Left lung (tissue), 10 donors: Measurements from ENCODE around the gene RAPSN. TPM values are rescaled to one million over a fixed set of nuclear protein-coding genes. Genes with fewer than 3 reads are reported as not detected.
A peak's percentile ranks its signal among the peaks of the same experiment; 100 is the strongest.

Source experiments
- ATAC-seq: fragments of 200-7000 bp; cut with Tn5 transposase; one replicate; pipeline ENCODE4 v1.9.1; 2020; ENCODE audit warnings: moderate library complexity
- DNase-seq, 4 donors: peaks; one replicate each; pipeline ENCODE4 v3.0.0-alpha.2; 2013 to 2020
- H3K27ac ChIP-seq, 2 donors: fragments of 200-600 bp; sonication (generic) in 1 of 2; one replicate each; pipeline versions ENCODE4 v1.5.0 to v1.8.0; 2020 to 2021
- H3K27me3 ChIP-seq, 2 donors: fragments of 200-600 bp; sonication (generic) in 1 of 2; one replicate each; pipeline versions ENCODE4 v1.5.0 to v1.8.0; 2020 to 2021
- H3K36me3 ChIP-seq, 2 donors: fragments of 200-600 bp; sonication (generic) in 1 of 2; one replicate each; pipeline versions ENCODE4 v1.5.0 to v1.8.0; 2020 to 2021
- H3K4me1 ChIP-seq, 2 donors: fragments of 200-600 bp; one replicate each; pipeline ENCODE4 v1.8.0; 2021
- H3K4me3 ChIP-seq, 2 donors: fragments of 200-600 bp; sonication (generic) in 1 of 2; one replicate each; pipeline versions ENCODE4 v1.5.0 to v1.8.0; 2020 to 2021; ENCODE audit warnings: mild to moderate bottlenecking in 1 of 2
- H3K9me3 ChIP-seq, 2 donors: fragments of 200-600 bp; sonication (generic) in 1 of 2; one replicate each; pipeline versions ENCODE4 v1.5.0 to v1.8.0; 2020 to 2021
- intact Hi-C, 2 donors: fragments of 100-400 bp; cut with DNase I; formaldehyde crosslinking; loops; one replicate each; pipeline versions ENCODE4 v1.11.2 to v1.14.2; 2022
- polyA plus RNA-seq, 6 donors: library from polyadenylated mRNA; unstranded; fragments of 120-200 nt; gene quantifications; one replicate each; pipeline ENCODE4 v1.2.1, GENCODE V29; 2013; ENCODE audit not compliant: insufficient read length in 6 of 6
- total RNA-seq, 2 donors: library from RNA; stranded (reverse); fragmentation: NEBNext Ultra II Directional; extraction: Animal tissue kit (Norgen Biotek cat#: 25700); gene quantifications; one replicate each; pipeline ENCODE4 v1.2.1, GENCODE V29; 2021
- TF ChIP-seq, protein P1 (sequence below), 2 donors: fragments of 200-600 bp; sonication (generic) in 1 of 2; IDR thresholded peaks; one replicate each; pipeline versions ENCODE4 v1.5.0 to v1.8.0; 2021; ENCODE audit warnings: antibody characterized with exemption in 2 of 2
- donor health status: DM: no; HTN: yes; CAD: no.
- donor health status: DM: no; HTN: no; CAD: no.

Gene RAPSN
- total and polyA plus RNA-seq, 8 donors = 0.26 to 1.0 (median 0.51) TPM

DNA sequence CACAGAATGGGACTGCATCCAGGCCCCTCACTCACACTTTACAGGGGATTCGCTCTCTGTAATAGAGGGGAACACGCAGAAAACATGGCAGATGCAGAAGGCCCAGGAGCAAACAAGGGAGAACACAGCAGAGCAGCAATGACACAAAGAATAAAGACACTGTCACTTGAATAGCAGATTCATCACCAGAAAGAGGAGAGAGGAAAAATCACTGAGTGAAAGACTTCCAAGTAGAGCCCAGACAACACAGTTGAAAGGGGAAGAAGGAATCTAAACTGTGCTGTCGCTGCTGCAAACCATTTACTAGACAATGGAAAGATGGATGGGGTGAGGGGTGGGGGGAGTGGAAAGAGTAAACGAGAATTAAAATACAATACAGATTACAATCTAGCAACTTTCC, 28.8 kb upstream of the RAPSN start:
- DNase-seq (no peak), ATAC-seq (no peak)
- TF ChIP-seq, protein P1, sequence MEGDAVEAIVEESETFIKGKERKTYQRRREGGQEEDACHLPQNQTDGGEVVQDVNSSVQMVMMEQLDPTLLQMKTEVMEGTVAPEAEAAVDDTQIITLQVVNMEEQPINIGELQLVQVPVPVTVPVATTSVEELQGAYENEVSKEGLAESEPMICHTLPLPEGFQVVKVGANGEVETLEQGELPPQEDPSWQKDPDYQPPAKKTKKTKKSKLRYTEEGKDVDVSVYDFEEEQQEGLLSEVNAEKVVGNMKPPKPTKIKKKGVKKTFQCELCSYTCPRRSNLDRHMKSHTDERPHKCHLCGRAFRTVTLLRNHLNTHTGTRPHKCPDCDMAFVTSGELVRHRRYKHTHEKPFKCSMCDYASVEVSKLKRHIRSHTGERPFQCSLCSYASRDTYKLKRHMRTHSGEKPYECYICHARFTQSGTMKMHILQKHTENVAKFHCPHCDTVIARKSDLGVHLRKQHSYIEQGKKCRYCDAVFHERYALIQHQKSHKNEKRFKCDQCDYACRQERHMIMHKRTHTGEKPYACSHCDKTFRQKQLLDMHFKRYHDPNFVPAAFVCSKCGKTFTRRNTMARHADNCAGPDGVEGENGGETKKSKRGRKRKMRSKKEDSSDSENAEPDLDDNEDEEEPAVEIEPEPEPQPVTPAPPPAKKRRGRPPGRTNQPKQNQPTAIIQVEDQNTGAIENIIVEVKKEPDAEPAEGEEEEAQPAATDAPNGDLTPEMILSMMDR (IDR thresholded peaks at IDR 0.05) = no peak
- H3K36me3 ChIP-seq = peaks cover 10 to 100% of the 10 kb centered on the region in 2 donors
- H3K4me3 ChIP-seq = no peak overlapping the region
- no peaks in the 10 kb centered on the region for H3K9me3 ChIP-seq
- intact Hi-C loops = no loop called here
- H3K27me3 ChIP-seq = no peaks in the 10 kb centered on the region
- H3K4me1 ChIP-seq = peaks cover 0 to 9% of the 10 kb centered on the region in 2 donors
- H3K27ac ChIP-seq = peak overlapping the region in 1 of 2 donors; percentile 19

DNA sequence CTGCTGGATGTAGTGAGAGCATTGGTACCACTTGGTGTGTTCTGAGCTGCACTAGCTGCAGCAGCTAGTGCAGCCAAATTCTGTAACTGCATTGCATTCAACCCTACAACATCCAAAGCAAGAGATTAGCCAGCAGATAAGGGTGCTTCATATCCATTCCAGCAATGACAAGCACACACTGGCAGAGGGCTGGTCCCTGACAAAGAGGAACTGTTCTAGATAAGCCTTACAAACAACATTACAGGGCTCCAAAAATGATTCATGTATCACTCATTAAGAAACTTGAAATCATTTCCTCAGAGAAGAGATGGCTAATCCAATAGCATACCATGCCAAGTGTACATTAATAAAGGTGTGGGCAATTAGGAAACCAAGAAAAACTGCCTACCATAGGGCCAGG, 28.4 kb upstream of the RAPSN start:
- Histone ChIP-seq H3K4me1 (peaks cover 0 to 9% of the 10 kb centered on the region in 2 donors), H3K4me3 (no peak overlapping the region), H3K27me3 (no peaks in the 10 kb centered on the region), H3K27ac (no peak overlapping the region), H3K9me3 (no peaks in the 10 kb centered on the region), H3K36me3 (peaks cover 6 to 100% of the 10 kb centered on the region in 2 donors)
- ATAC-seq (peak; percentile 62), DNase-seq (no peak)
- intact Hi-C loops = no loop called here
- TF ChIP-seq, protein P1 (IDR thresholded peaks at IDR 0.05) = no peak

DNA sequence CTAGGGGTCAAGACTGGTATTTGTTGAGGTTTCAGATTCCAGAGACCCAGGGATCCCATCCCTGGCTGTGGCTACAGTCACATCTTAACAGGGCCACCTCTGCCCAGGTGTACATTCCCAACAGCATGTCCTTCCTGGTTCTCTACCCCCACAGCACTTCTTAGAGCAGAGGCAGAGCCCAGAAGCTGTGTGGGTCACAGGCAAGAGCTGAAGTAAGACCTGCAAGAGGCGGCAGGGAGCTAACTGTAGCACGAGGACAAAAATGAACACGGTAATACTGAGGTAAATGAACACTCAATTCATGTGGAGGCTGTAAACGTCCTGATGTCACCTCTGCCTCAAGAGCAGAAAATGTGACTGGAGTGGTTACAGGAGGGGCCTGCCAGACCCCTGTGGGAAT, 21.7 kb upstream of the RAPSN start:
- Histone ChIP-seq H3K9me3 (no peaks in the 10 kb centered on the region), H3K27me3 (no peaks in the 10 kb centered on the region), H3K4me3 (no peak overlapping the region), H3K36me3 (peaks cover 4 to 96% of the 10 kb centered on the region in 2 donors), H3K27ac (no peak overlapping the region), H3K4me1 (peaks cover 6 to 20% of the 10 kb centered on the region in 2 donors)
- no peak for ATAC-seq
- intact Hi-C loops = no loop called here
- TF ChIP-seq, protein P1 (IDR thresholded peaks at IDR 0.05) = no peak
- DNase-seq = no peak

DNA sequence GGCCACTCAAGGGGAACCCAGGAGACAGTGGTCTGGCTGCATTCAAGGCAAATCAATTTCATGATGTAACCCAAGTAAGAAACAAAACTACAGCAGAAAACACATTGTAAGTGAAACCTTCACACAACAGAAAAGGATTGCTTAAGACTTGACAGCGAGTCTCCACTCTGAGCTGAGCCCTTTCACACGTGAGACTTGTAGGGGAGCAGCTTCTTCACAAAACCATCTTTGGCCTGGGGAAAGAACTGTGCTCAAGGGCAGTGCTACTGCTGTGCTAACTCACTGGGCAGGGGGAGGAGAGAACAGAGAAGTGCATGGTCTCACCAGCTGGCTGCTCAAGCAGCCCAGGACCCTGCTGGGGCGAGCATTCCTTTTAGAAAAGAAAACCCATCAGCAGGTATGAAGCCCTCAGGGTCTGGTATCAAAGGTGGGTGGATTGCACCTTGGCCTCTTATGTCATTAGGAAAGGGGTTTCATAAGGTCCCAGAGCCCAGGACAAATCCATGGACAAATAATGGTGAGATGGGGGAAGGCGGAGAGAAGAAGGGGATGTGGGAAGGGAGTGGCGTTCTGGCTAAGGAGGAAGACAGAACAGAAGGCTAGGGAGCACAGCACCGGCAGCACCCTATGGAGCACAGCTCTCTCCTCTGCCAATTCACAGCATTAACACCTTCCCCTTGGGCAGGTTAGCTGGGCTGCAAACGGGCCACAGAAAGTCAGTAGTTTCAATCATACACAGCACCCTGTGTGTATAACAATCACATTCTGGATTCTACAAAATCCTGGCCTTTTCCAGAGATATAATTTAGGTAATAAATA, 20.6 kb upstream of the RAPSN start:
- DNase-seq = no peak
- Histone ChIP-seq H3K4me3 (no peak overlapping the region), H3K9me3 (no peaks in the 10 kb centered on the region), H3K27me3 (no peaks in the 10 kb centered on the region), H3K4me1 (peaks cover 6 to 21% of the 10 kb centered on the region in 2 donors), H3K36me3 (peaks cover 4 to 96% of the 10 kb centered on the region in 2 donors), H3K27ac (peak overlapping the region; percentile 0 to 28)
- TF ChIP-seq, protein P1 (IDR thresholded peaks at IDR 0.05) = no peak
- ATAC-seq = no peak
- intact Hi-C loops = no loop called here

DNA sequence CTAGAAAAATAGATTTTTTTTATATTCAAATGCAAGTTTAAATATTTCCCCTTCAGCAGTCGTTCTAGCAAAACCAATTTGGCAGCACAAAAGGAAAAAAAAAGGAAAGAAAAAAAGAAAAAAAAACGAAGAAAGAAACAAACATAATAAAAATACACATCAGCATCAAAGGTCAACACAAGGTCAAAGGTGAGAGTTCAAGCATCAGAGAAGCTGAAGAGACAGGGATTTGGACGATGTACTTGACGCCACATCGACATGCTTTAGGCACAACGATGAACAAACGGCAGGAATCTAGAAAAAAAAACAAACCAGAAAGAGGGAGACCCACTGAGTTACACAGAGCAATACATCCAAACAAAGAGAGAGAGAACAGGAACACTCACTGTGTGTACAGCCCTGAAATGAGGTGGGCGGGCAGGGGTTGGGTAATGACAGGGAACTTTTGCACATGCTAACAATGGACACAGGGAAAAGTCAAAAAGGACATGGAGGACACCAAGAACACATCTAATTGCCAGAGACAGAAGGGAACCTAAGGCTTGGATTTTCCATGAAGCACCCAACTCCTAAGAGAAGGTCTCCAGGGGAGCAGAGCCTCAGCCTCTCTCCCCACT, 19.8 kb upstream of the RAPSN start:
- H3K9me3 ChIP-seq = no peaks in the 10 kb centered on the region
- peaks cover 6 to 21% of the 10 kb centered on the region in 2 donors for H3K4me1 ChIP-seq
- H3K27ac ChIP-seq = peak overlapping the region; percentile 0 to 28
- no peak overlapping the region for H3K4me3 ChIP-seq
- no peaks in the 10 kb centered on the region for H3K27me3 ChIP-seq
- DNase-seq (no peak), ATAC-seq (peak; percentile 18)
- intact Hi-C loops = no loop called here
- H3K36me3 ChIP-seq = peaks cover 0 to 96% of the 10 kb centered on the region in 2 donors
- TF ChIP-seq, protein P1 (IDR thresholded peaks at IDR 0.05) = no peak
